Measurements from ENCODE around the gene ASTN2. TPM values are rescaled to one million over a fixed set of nuclear protein-coding genes. Genes with fewer than 3 reads are reported as not detected.

Gene ASTN2
- total and polyA plus RNA-seq, 2 donors (not counting 3 experiments of a cell fraction or from before 2014, with no cell fraction given) = 1.0 to 1.9 TPM

- intact Hi-C loops (cut with micrococcal nuclease) (no loop called here), dilution Hi-C loops (cut with MboI; ENCODE audit: extremely low pct_ligation_motif_present, low sequenced_read_pairs) (no loop called here)
- H3K9ac ChIP-seq (replicated peaks; ENCODE audit: extremely low read depth, insufficient read depth, low read length) = no peak overlapping the region
- H3K27ac ChIP-seq (ENCODE audit: insufficient read depth, low read depth, low read length) = no peak overlapping the region
- ChIA-PET CTCF (no interaction called here), POLR2A (no interaction called here)
- no peak for DNase-seq (ENCODE audit: low read depth, low spot score)
- no peak overlapping the region for H2AFZ ChIP-seq (ENCODE audit: low read depth, low read length)
- H3K4me2 ChIP-seq (ENCODE audit: insufficient read depth, low read length) = no peak overlapping the region
- H3K27me3 ChIP-seq (ENCODE audit: control insufficient read depth in 2 of 2, insufficient read depth in 2 of 2, low read length in 2 of 2) = no peaks in the 10 kb centered on the region
- no peaks in the 10 kb centered on the region for H3K36me3 ChIP-seq (ENCODE audit: control insufficient read depth in 2 of 2, extremely low read depth in 1 of 2, insufficient read depth in 2 of 2, low read length in 2 of 2)
- no peak overlapping the region for H3K4me3 ChIP-seq (replicated peaks in 1 of 3; ENCODE audit: insufficient read depth in 1 of 3, low read depth in 1 of 3, low read length in 3 of 3)
- no peaks in the 10 kb centered on the region for H3K79me2 ChIP-seq (ENCODE audit: control insufficient read depth, insufficient read depth, low read length)
- TF ChIP-seq FOS (IDR thresholded peaks at IDR 0.05; ENCODE audit: borderline replicate concordance, insufficient read depth, low read length) = no peak
- TF ChIP-seq MYC (IDR thresholded peaks at IDR 0.05; ENCODE audit: low read depth, low read length) = no peak
- no peak for TF ChIP-seq MAX (IDR thresholded peaks at IDR 0.05; ENCODE audit: insufficient read depth, insufficient read length)
- no peak for TF ChIP-seq CTCF (IDR thresholded peaks at IDR 0.05; ENCODE audit: extremely low read depth in 1 of 2, insufficient read depth in 1 of 2, low read depth in 1 of 2, low read length in 2 of 2)
- no peak for TF ChIP-seq JUN (IDR thresholded peaks at IDR 0.05; ENCODE audit: borderline replicate concordance, insufficient read depth, insufficient read length, low read depth)
- no peak for TF ChIP-seq GATA2 (IDR thresholded peaks at IDR 0.05; ENCODE audit: insufficient read depth, insufficient read length, low read depth, low read length)
- no peak for TF ChIP-seq POLR2A (IDR thresholded peaks at IDR 0.05; ENCODE audit: low read depth, low read length)
- TF ChIP-seq POLR2AphosphoS5 (IDR thresholded peaks at IDR 0.05; ENCODE audit: insufficient read depth, low read depth, low read length) = no peak
- TF ChIP-seq EZH2 (IDR thresholded peaks at IDR 0.05; ENCODE audit: borderline replicate concordance, low read depth, low read length, severe bottlenecking) = no peak
- H4K20me1 ChIP-seq (replicated peaks; ENCODE audit: control insufficient read depth, extremely low read depth, insufficient read depth, low read length) = no peaks in the 10 kb centered on the region
- BruUV-seq (replicated peaks) = no TSS peak
- peaks cover 4% of the 10 kb centered on the region for H3K9me3 ChIP-seq (replicated peaks; ENCODE audit: control insufficient read depth, insufficient read depth, low read length)
- no peaks in the 10 kb centered on the region for H3K4me1 ChIP-seq (ENCODE audit: control insufficient read depth, extremely low read depth, insufficient read depth, low read length)
- H3K9me1 ChIP-seq (replicated peaks; ENCODE audit: control insufficient read depth, extremely low read depth, insufficient read depth, low read length) = no peaks in the 10 kb centered on the region
- no peak for FAIRE-seq
Observed at GRCh38 chr9:117218951-117219350, 195.9 kb downstream of the ASTN2 start.

All from endothelial cell of umbilical vein (primary cell).